ENCODE measurements around the gene NF1.

GRCh38 chr17:31425282-31426040 lies 330.7 kb downstream of the NF1 start:
- TF ChIP-seq CTCF (IDR thresholded peaks at IDR 0.05; ENCODE audit: insufficient read depth, low read depth, low read length) (no peak), EZH2 (IDR thresholded peaks at IDR 0.05; ENCODE audit: insufficient read depth, low read length) (no peak)

Data from astrocyte (in vitro differentiated cells and primary cell).